ENCODE results near the gene SHMT1.
A peak's percentile ranks its signal among the peaks of the same experiment; 100 is the strongest.
"Not testable (repeated sequence)": the region's sequence is repeated elsewhere in the genome, so short reads cannot be mapped to it uniquely, and the experiment has no call there.

Gene SHMT1

DNA sequence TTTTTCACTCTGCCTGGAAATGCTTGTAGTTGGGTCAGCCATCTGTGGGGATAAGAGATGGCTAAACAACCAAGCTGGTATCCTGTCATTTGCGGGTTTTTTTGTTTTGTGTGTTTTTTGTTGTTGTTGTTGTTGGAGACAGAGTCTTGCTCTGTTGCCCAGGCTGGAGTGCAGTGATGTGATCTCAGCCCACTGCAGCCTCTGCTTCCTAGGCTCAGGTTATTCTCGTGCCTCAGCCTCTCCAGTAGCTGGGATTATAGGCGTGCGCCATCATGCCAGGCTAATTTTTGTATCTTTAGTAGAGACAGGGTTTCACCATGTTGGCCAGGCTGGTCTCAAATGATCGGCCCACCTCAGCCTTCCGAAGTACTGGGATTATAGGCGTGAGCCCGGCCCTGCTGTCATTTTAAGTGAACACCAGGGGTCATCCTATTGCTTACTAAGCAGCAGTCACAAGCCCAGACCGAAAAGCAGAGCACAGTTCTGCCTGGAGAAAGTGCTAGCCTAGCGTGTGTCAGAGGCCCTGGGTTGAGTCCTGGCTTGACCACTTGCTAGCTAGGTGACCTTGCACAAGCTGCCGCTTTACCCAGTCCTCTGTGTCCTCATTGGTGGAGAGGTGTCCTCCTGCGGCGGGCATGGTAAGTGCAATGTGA lies 43.6 kb downstream of the SHMT1 start:
- peaks cover 69% of the 10 kb centered on the region for H3K4me1 Mint-ChIP-seq

DNA sequence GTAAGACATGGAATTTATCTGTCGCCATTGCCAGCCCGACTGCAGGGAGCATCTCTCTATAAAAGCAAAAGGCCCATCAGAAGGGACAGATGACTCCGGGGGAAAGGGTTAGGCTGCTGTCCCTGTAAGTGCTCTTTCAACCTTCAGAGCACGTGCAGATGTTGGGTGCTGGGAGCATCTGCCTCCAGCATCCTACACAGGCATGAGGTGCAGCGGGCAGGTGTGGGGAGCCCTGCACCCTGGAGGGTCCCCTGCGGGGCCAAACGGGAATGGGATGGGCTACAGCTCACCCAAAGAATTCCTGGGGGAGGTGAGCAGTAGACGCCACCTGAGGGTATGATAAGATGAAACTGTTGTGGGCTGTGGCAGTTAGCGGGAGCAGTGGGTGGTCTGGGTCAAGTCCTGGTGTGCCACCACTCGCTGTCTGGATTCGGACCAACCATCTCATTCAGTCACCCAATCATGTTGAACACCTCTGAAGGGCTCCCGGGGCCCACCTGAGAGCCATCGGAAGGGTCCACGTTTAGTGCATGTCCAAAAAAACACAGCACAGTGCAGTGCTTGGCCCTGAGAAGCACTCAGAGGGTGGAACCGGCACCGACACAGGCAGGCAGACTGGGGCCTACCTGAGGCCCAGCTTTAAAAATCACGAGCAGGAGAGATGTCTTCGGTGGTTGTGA lies 44.4 kb downstream of the SHMT1 start:
- Mint-ChIP-seq H3K27me3 (no peaks in the 10 kb centered on the region), H3K27ac (ENCODE audit: low read depth) (no peak overlapping the region), H3K4me3 (peak overlapping the region; percentile 46), H3K9me3 (no peaks in the 10 kb centered on the region), H3K4me1 (peaks cover 73% of the 10 kb centered on the region), H3K36me3 (ENCODE audit: insufficient read depth) (peaks cover 28% of the 10 kb centered on the region)
- no peak for ATAC-seq (replicated peaks; ENCODE audit: extremely low read depth, poor library complexity, severe bottlenecking)
- DNase-seq (ENCODE audit: low spot score in 2 of 2): no peak

More for the DNA sequence above, 43.6 kb downstream of the SHMT1 start:
- Mint-ChIP-seq H3K9me3 (no peaks in the 10 kb centered on the region), H3K27me3 (no peaks in the 10 kb centered on the region), H3K36me3 (ENCODE audit: insufficient read depth) (peaks cover 32% of the 10 kb centered on the region), H3K4me3 (peak overlapping the region; percentile 46), H3K27ac (ENCODE audit: low read depth) (no peak overlapping the region)
- ATAC-seq (replicated peaks; ENCODE audit: extremely low read depth, poor library complexity, severe bottlenecking) (no peak), DNase-seq (ENCODE audit: low spot score in 2 of 2) (no peak)

DNA sequence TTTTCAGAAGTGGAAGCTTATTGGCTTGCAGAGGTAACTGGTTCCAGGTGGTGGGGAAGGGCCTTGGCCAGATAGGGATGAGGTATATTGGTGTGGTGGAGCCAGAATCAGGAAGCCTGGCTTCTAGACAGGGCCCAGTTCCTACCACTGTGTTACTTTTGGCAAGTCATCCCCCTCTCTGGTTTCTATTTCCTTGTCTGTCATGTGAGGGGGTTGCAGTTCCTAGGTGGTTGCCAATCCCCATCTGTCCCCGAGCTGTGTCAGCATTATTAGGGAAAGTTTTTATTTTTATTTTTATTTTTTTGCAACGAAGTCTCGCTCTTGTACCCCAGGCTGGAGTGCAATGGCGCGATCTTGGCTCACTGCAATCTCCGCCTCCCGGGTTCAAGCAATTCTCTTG lies 45.2 kb downstream of the SHMT1 start:
- Mint-ChIP-seq H3K9me3 (no peaks in the 10 kb centered on the region), H3K4me1 (peaks cover 80% of the 10 kb centered on the region)

DNA sequence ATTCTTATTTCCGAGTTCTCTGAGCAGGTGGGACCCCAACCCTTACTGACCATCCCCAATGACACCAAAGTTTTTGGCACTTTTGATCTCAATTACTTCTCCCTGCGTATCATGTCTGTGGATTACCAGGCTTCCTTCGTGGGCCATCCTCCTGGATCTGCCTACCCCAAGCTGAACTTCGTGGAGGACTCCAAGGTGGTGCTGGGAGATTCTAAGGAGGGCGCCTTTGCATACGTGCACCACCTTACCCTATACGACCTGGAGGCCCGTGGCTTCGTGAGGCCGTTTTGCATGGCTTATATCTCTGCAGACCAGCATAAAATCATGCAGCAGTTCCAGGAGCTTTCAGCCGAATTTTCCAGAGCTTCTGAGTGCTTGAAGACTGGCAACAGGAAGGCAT lies 47.4 kb downstream of the SHMT1 start:
- H3K4me1 Mint-ChIP-seq: peaks cover 77% of the 10 kb centered on the region

More for the DNA sequence above, 45.2 kb downstream of the SHMT1 start:
- ATAC-seq (replicated peaks; ENCODE audit: extremely low read depth, poor library complexity, severe bottlenecking): no peak
- no peak overlapping the region for H3K27ac Mint-ChIP-seq (ENCODE audit: low read depth)
- DNase-seq (ENCODE audit: low spot score in 2 of 2): no peak
- peaks cover 28% of the 10 kb centered on the region for H3K36me3 Mint-ChIP-seq (ENCODE audit: insufficient read depth)
- H3K27me3 Mint-ChIP-seq: no peaks in the 10 kb centered on the region
- peak overlapping the region; percentile 82 for H3K4me3 Mint-ChIP-seq

DNA sequence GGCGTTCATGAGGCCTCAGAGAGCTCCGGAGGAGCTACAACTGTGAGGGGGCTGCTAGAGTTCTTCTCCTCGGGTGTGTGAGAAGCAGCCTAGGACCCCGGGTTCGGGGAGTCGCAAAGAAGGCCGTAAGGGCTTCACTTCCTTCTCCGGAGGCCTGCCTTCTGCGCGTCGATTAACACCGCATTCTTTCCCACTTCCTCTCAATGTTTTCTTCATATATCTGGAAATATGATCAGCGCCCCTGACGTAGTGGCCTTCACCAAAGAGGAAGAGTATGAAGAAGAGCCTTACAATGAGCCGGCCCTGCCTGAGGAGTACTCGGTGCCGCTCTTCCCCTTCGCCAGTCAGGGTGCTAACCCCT lies 47.8 kb downstream of the SHMT1 start:
- peak overlapping the region; percentile 82 for H3K4me3 Mint-ChIP-seq
- H3K4me1 Mint-ChIP-seq: peaks cover 73% of the 10 kb centered on the region
- ATAC-seq (replicated peaks; ENCODE audit: extremely low read depth, poor library complexity, severe bottlenecking) (peak; percentile 25), DNase-seq (ENCODE audit: low spot score in 2 of 2) (no peak)
- peaks cover 27% of the 10 kb centered on the region for H3K36me3 Mint-ChIP-seq (ENCODE audit: insufficient read depth)
- H3K27me3 Mint-ChIP-seq: no peaks in the 10 kb centered on the region
- no peaks in the 10 kb centered on the region for H3K9me3 Mint-ChIP-seq
- H3K27ac Mint-ChIP-seq (ENCODE audit: low read depth): peak overlapping the region; percentile 88

More for the DNA sequence above, 47.4 kb downstream of the SHMT1 start:
- no peak for DNase-seq (ENCODE audit: low spot score in 2 of 2)
- Mint-ChIP-seq H3K4me3 (peak overlapping the region; percentile 82), H3K9me3 (no peaks in the 10 kb centered on the region), H3K27ac (ENCODE audit: low read depth) (peak overlapping the region; percentile 88), H3K36me3 (ENCODE audit: insufficient read depth) (peaks cover 27% of the 10 kb centered on the region), H3K27me3 (no peaks in the 10 kb centered on the region)
- no peak for ATAC-seq (replicated peaks; ENCODE audit: extremely low read depth, poor library complexity, severe bottlenecking)

DNA sequence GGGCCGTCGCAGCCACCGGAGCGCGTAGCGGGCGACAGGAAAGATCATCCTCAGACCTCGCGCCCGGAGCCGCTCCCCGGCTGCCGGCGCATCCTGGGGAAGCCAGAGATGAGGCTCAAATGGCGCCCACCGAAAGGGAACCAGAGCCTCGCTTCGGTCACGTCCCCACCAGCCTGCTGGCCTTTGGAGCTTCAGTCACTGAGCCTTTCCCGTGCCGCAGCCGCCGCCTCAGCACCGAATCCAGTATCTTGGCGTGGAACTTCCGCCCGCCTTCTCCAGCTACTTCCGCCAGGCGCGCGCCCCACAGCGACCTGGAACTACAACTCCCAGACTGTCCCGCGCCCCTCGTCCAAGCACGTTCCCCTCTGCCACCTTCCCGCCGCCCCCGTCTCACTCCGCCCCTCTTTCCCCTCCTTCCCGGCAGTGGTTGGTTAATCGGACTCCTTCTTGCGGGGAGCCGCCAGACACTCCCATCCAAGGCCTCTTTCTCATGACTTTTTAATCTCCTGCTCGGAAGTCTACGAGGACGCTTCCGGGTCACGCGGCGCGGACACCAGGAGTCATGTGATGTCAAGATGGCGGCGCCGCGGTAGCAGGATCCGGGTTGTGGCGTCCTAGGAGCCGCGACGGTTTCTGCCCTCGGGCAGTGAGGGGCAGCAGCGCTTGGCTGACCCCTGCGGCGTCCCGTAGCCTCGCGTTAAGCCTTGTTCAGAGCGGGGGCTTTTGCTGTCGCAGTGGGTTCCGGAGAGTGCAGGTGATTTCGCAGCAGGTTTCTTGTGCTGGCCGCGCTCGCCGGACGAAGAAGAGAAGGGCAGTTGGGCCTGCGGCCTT lies 48.4 kb downstream of the SHMT1 start, which contains the start of the genes SMCR8 and TOP3A:
SMCR8 (plus strand) TSS at position 563 of the 831 bp plus-strand sequence. CDS start 497 bp downstream, outside the sequence.
TOP3A (minus strand) TSS at position 264 of the 831 bp plus-strand sequence; CDS start at position 48, 216 bp downstream.
- Mint-ChIP-seq H3K4me3 (peak within 1 kb of the TSS; percentile 82), H3K36me3 (ENCODE audit: insufficient read depth) (peaks cover 31% of the 10 kb centered on the region), H3K27me3 (no peaks in the 10 kb centered on the region), H3K4me1 (peaks cover 67% of the 10 kb centered on the region), H3K27ac (ENCODE audit: low read depth) (peak within 1 kb of the TSS; percentile 88), H3K9me3 (no peaks in the 10 kb centered on the region)
- peak; percentile 86 to 96 for DNase-seq (ENCODE audit: low spot score in 2 of 2)
- ATAC-seq (replicated peaks; ENCODE audit: extremely low read depth, poor library complexity, severe bottlenecking): peak; percentile 96

DNA sequence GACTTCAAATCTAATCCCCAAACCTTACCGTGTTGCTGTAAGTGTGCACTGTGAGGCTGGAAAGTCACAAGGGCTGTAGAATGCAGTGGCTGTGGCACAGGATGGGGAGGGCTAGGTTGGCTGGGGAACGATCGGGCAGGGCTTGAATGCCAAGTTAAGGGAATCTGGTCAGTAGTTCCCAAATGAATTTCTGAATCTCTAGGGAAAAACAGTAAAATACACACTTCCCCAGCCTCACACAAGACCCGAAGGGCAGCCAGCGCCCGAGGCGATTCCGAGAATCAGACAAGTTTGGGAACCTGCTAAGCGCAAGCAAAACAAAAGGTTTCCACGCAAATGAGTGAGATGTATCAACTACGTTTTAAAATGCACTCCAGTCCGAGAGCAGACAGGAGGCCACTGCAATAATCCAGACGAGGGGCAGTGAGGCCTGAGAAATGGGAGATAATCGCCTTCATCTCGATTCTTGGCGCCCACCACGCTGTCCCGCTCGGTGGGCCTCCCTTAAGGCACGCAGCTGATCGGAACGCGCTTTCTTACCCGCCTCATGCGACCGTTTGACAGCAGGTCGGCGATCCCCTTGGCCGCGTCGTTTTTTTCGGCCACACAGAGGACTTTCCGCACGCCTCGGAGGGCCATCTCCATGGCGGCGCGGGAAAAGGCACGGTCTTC lies 49.2 kb downstream of the SHMT1 start:
- Mint-ChIP-seq H3K9me3 (no peaks in the 10 kb centered on the region), H3K27me3 (no peaks in the 10 kb centered on the region), H3K4me1 (peaks cover 60% of the 10 kb centered on the region), H3K36me3 (ENCODE audit: insufficient read depth) (peaks cover 30% of the 10 kb centered on the region), H3K4me3 (peak overlapping the region; percentile 82), H3K27ac (ENCODE audit: low read depth) (peak overlapping the region; percentile 88)
- DNase-seq (ENCODE audit: low spot score in 2 of 2) (no peak), ATAC-seq (replicated peaks; ENCODE audit: extremely low read depth, poor library complexity, severe bottlenecking) (peak; percentile 2)

DNA sequence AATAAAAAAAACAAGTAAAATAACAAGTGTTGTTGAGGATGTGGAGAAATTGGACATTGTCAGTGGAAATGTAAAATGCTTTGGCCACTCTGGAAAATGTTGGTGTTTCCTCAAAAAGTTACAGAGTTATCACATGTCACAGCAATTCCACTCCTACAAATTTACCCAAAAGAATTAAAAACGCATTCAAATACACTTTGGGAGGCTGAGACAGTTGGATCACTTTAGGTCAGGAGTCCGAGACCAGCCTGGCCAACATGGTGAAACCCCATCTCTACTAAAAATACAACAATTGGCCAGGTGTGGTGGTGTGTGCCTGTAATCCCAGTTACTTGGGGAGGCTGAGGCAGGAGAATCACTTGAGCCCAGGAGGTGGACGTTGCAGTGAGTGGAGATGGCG lies 54.1 kb downstream of the SHMT1 start:
- Mint-ChIP-seq H3K27ac (ENCODE audit: low read depth) (no peak overlapping the region), H3K9me3 (no peaks in the 10 kb centered on the region), H3K27me3 (no peaks in the 10 kb centered on the region), H3K4me3 (no peak overlapping the region), H3K4me1 (peaks cover 25% of the 10 kb centered on the region), H3K36me3 (ENCODE audit: insufficient read depth) (peaks cover 52% of the 10 kb centered on the region)
- no peak for ATAC-seq (replicated peaks; ENCODE audit: extremely low read depth, poor library complexity, severe bottlenecking)
- no peak for DNase-seq (ENCODE audit: low spot score in 2 of 2)

DNA sequence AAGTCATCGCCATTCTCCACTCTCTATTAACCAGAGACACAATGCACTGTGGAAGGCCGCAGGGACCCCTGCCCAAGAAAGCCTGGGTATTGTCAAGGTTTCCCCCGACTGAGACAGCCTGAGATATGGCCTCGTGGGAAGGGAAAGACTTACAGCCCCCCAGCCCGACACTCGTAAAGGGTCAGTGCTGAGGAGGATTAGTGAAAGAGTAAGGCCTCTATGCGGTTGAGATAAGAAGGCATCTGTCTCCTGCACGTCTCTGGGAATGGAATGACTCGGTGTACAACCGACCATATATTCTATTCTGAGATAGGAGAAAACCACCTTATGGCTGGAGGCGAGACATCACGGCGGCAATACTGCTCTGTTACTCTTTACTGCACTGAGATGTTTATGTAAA lies 60.1 kb downstream of the SHMT1 start:
- H3K27ac Mint-ChIP-seq (ENCODE audit: low read depth); H3K27me3 Mint-ChIP-seq; H3K4me3 Mint-ChIP-seq; ATAC-seq (replicated peaks; ENCODE audit: extremely low read depth, poor library complexity, severe bottlenecking); H3K4me1 Mint-ChIP-seq; DNase-seq (ENCODE audit: low spot score in 2 of 2); H3K9me3 Mint-ChIP-seq: not testable (repeated sequence)
- peaks cover 54% of the 10 kb centered on the region for H3K36me3 Mint-ChIP-seq (ENCODE audit: insufficient read depth)

DNA sequence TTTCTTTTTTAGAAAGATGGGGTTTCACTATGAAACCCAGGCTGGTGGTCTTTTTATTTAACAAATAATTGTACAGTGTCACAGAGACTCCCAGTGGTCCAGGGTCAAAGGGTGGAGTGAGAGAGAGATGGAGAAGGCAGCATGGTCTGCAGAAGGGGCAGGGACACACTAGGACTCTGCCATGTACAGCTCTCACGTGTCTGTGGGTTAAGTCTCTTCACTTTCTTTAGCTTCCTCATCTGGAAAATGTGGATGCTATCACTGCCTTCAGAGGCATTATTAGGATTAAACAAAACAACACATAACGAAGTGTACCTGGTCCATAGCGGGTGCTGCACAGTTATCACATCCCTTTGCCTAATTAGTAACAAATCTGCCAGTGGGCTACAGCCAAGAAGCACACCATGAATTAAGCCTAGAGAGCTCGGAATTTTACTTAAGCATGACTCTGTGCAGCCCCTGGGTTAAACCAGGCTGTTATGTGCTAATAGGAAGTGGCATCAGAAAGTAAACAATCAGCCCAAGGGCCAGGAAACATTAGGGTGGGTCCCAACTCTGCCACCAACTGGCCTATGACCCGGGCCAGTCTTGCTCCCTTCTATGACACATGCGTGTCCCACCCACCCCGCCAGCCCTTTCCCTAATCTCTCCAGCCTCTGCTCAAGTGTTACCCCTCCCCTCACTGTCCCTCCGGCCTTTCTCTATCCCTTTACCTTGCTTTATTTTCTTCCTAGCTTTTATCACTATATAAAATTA lies 62.4 kb downstream of the SHMT1 start:
- Mint-ChIP-seq H3K9me3 (no peaks in the 10 kb centered on the region), H3K4me3 (no peak overlapping the region), H3K36me3 (ENCODE audit: insufficient read depth) (peaks cover 40% of the 10 kb centered on the region), H3K4me1 (no peaks in the 10 kb centered on the region), H3K27me3 (no peaks in the 10 kb centered on the region), H3K27ac (ENCODE audit: low read depth) (no peak overlapping the region)
- no peak for DNase-seq (ENCODE audit: low spot score in 2 of 2)
- no peak for ATAC-seq (replicated peaks; ENCODE audit: extremely low read depth, poor library complexity, severe bottlenecking)

DNA sequence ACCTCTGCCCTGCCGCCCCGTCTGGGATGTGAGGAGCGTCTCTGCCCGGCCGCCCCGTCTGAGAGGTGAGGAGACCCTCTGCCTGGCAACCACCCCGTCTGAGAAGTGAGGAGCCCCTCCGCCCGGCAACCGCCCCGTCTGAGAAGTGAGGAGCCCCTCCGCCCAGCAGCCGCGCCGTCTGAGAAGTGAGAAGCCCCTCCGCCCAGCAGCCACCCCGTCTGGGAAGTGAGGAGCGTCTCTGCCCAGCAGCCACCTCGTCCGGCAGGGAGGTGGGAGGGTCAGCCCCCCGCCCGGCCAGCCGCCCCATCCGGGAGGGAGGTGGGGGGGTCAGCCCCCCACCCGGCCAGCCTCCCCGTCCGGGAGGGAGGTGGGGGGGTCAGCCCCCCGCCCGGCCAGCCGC lies 65.3 kb downstream of the SHMT1 start:
- H3K36me3 Mint-ChIP-seq (ENCODE audit: insufficient read depth): peaks cover 33% of the 10 kb centered on the region
- not testable (repeated sequence) for H3K4me1 Mint-ChIP-seq; DNase-seq (ENCODE audit: low spot score in 2 of 2); H3K4me3 Mint-ChIP-seq; H3K27me3 Mint-ChIP-seq; H3K9me3 Mint-ChIP-seq; ATAC-seq (replicated peaks; ENCODE audit: extremely low read depth, poor library complexity, severe bottlenecking); H3K27ac Mint-ChIP-seq (ENCODE audit: low read depth)
